ENCODE measurements around the gene CDK5RAP1. TPM values are rescaled to one million over a fixed set of nuclear protein-coding genes. Genes with fewer than 3 reads are reported as not detected.

The CDK5RAP1 gene
- polyA plus RNA-seq, 2 donors, result 19.5 to 29.2 TPM

- Histone ChIP-seq H3K36me3 (ENCODE audit: control insufficient read depth in 2 of 2, insufficient read depth in 2 of 2, low read length in 1 of 2) (peaks cover 10 to 16% of the 10 kb centered on the region in 2 donors), H3K27me3 (ENCODE audit: control insufficient read depth in 1 of 2, insufficient read depth in 2 of 2, low read length in 2 of 2) (no peaks in the 10 kb centered on the region), H3K4me3 (ENCODE audit: low read depth in 1 of 2, low read length in 2 of 2) (no peak overlapping the region), H3K9me3 (ENCODE audit: control insufficient read depth in 2 of 2, insufficient read depth in 1 of 2, low read depth in 1 of 2, low read length in 1 of 2) (no peaks in the 10 kb centered on the region), H3K4me1 (ENCODE audit: control insufficient read depth in 2 of 2, insufficient read depth in 2 of 2, low read length in 1 of 2) (no peaks in the 10 kb centered on the region), H3K27ac (ENCODE audit: low read depth in 2 of 2, low read length in 1 of 2) (no peak overlapping the region)
- 91 to 92% methylated on average over 8 of the region's 8 CpGs for WGBS, 2 donors
These were observed 31.0 kb downstream of the CDK5RAP1 start for GRCh38 chr20:33370291-33370690.

- no peak overlapping the region for H3K27ac ChIP-seq (ENCODE audit: low read depth in 2 of 2, low read length in 1 of 2)
- no peaks in the 10 kb centered on the region for H3K27me3 ChIP-seq (ENCODE audit: control insufficient read depth in 1 of 2, insufficient read depth in 2 of 2, low read length in 2 of 2)
- peaks cover 14 to 28% of the 10 kb centered on the region in 2 donors for H3K36me3 ChIP-seq (ENCODE audit: control insufficient read depth in 2 of 2, insufficient read depth in 2 of 2, low read length in 1 of 2)
- no peaks in the 10 kb centered on the region for H3K9me3 ChIP-seq (ENCODE audit: control insufficient read depth in 2 of 2, insufficient read depth in 1 of 2, low read depth in 1 of 2, low read length in 1 of 2)
- WGBS, 2 donors, result 85 to 91% methylated on average over 1 of the region's 1 CpG
- H3K4me1 ChIP-seq (ENCODE audit: control insufficient read depth in 2 of 2, insufficient read depth in 2 of 2, low read length in 1 of 2), result no peaks in the 10 kb centered on the region
- no peak overlapping the region for H3K4me3 ChIP-seq (ENCODE audit: low read depth in 1 of 2, low read length in 2 of 2)
These were observed 38.4 kb downstream of the CDK5RAP1 start for GRCh38 chr20:33362898-33363297.

GRCh38 chr20:33359399-33360261 is 41.7 kb downstream of the CDK5RAP1 start:
- Histone ChIP-seq H3K36me3 (ENCODE audit: control insufficient read depth in 2 of 2, insufficient read depth in 2 of 2, low read length in 1 of 2) (peaks cover 12 to 25% of the 10 kb centered on the region in 2 donors), H3K9me3 (ENCODE audit: control insufficient read depth in 2 of 2, insufficient read depth in 1 of 2, low read depth in 1 of 2, low read length in 1 of 2) (no peaks in the 10 kb centered on the region), H3K4me1 (ENCODE audit: control insufficient read depth in 2 of 2, insufficient read depth in 2 of 2, low read length in 1 of 2) (no peaks in the 10 kb centered on the region), H3K27ac (ENCODE audit: low read depth in 2 of 2, low read length in 1 of 2) (no peak overlapping the region), H3K4me3 (ENCODE audit: low read depth in 1 of 2, low read length in 2 of 2) (no peak overlapping the region), H3K27me3 (ENCODE audit: control insufficient read depth in 1 of 2, insufficient read depth in 2 of 2, low read length in 2 of 2) (no peaks in the 10 kb centered on the region)
- WGBS, 2 donors, result 82% methylated on average over 8 of the region's 8 CpGs

GRCh38 chr20:33353013-33353402 is 48.3 kb downstream of the CDK5RAP1 start:
- Histone ChIP-seq H3K27ac (ENCODE audit: low read depth in 2 of 2, low read length in 1 of 2) (no peak overlapping the region), H3K9me3 (ENCODE audit: control insufficient read depth in 2 of 2, insufficient read depth in 1 of 2, low read depth in 1 of 2, low read length in 1 of 2) (no peaks in the 10 kb centered on the region), H3K27me3 (ENCODE audit: control insufficient read depth in 1 of 2, insufficient read depth in 2 of 2, low read length in 2 of 2) (no peaks in the 10 kb centered on the region), H3K36me3 (ENCODE audit: control insufficient read depth in 2 of 2, insufficient read depth in 2 of 2, low read length in 1 of 2) (peaks cover 7 to 8% of the 10 kb centered on the region in 2 donors), H3K4me1 (ENCODE audit: control insufficient read depth in 2 of 2, insufficient read depth in 2 of 2, low read length in 1 of 2) (no peaks in the 10 kb centered on the region), H3K4me3 (ENCODE audit: low read depth in 1 of 2, low read length in 2 of 2) (no peak overlapping the region)
- 96% methylated on average over 4 of the region's 4 CpGs for WGBS, 2 donors

- no peaks in the 10 kb centered on the region for H3K27me3 ChIP-seq (ENCODE audit: control insufficient read depth in 1 of 2, insufficient read depth in 2 of 2, low read length in 2 of 2)
- 83 to 85% methylated on average over 16 of the region's 16 CpGs for WGBS, 2 donors
- H3K27ac ChIP-seq (ENCODE audit: low read depth in 2 of 2, low read length in 1 of 2), result no peak overlapping the region
- no peaks in the 10 kb centered on the region for H3K4me1 ChIP-seq (ENCODE audit: control insufficient read depth in 2 of 2, insufficient read depth in 2 of 2, low read length in 1 of 2)
- no peak overlapping the region for H3K4me3 ChIP-seq (ENCODE audit: low read depth in 1 of 2, low read length in 2 of 2)
- H3K9me3 ChIP-seq (ENCODE audit: control insufficient read depth in 2 of 2, insufficient read depth in 1 of 2, low read depth in 1 of 2, low read length in 1 of 2), result no peaks in the 10 kb centered on the region
- H3K36me3 ChIP-seq (ENCODE audit: control insufficient read depth in 2 of 2, insufficient read depth in 2 of 2, low read length in 1 of 2), result peaks cover 7 to 8% of the 10 kb centered on the region in 2 donors
These were observed 48.9 kb downstream of the CDK5RAP1 start for GRCh38 chr20:33352258-33353012.

- Histone ChIP-seq H3K4me1 (ENCODE audit: control insufficient read depth in 2 of 2, insufficient read depth in 2 of 2, low read length in 1 of 2) (no peaks in the 10 kb centered on the region), H3K27ac (ENCODE audit: low read depth in 2 of 2, low read length in 1 of 2) (no peak overlapping the region), H3K36me3 (ENCODE audit: control insufficient read depth in 2 of 2, insufficient read depth in 2 of 2, low read length in 1 of 2) (peaks cover 7 to 8% of the 10 kb centered on the region in 2 donors), H3K27me3 (ENCODE audit: control insufficient read depth in 1 of 2, insufficient read depth in 2 of 2, low read length in 2 of 2) (no peaks in the 10 kb centered on the region), H3K4me3 (ENCODE audit: low read depth in 1 of 2, low read length in 2 of 2) (no peak overlapping the region), H3K9me3 (ENCODE audit: control insufficient read depth in 2 of 2, insufficient read depth in 1 of 2, low read depth in 1 of 2, low read length in 1 of 2) (no peaks in the 10 kb centered on the region)
- WGBS, 2 donors, result 79 to 85% methylated on average over 3 of the region's 3 CpGs
These were observed 49.6 kb downstream of the CDK5RAP1 start for GRCh38 chr20:33351696-33352095.

- WGBS, 2 donors, result 94 to 96% methylated on average over 8 of the region's 8 CpGs
- Histone ChIP-seq H3K9me3 (ENCODE audit: control insufficient read depth in 2 of 2, insufficient read depth in 1 of 2, low read depth in 1 of 2, low read length in 1 of 2) (no peaks in the 10 kb centered on the region), H3K36me3 (ENCODE audit: control insufficient read depth in 2 of 2, insufficient read depth in 2 of 2, low read length in 1 of 2) (peaks cover 7 to 8% of the 10 kb centered on the region in 2 donors), H3K27ac (ENCODE audit: low read depth in 2 of 2, low read length in 1 of 2) (no peak overlapping the region), H3K4me3 (ENCODE audit: low read depth in 1 of 2, low read length in 2 of 2) (no peak overlapping the region), H3K4me1 (ENCODE audit: control insufficient read depth in 2 of 2, insufficient read depth in 2 of 2, low read length in 1 of 2) (no peaks in the 10 kb centered on the region), H3K27me3 (ENCODE audit: control insufficient read depth in 1 of 2, insufficient read depth in 2 of 2, low read length in 2 of 2) (no peaks in the 10 kb centered on the region)
These were observed 51.8 kb downstream of the CDK5RAP1 start for GRCh38 chr20:33349493-33349892.

- Histone ChIP-seq H3K4me1 (ENCODE audit: control insufficient read depth in 2 of 2, insufficient read depth in 2 of 2, low read length in 1 of 2) (no peaks in the 10 kb centered on the region), H3K4me3 (ENCODE audit: low read depth in 1 of 2, low read length in 2 of 2) (no peak overlapping the region), H3K27me3 (ENCODE audit: control insufficient read depth in 1 of 2, insufficient read depth in 2 of 2, low read length in 2 of 2) (no peaks in the 10 kb centered on the region), H3K36me3 (ENCODE audit: control insufficient read depth in 2 of 2, insufficient read depth in 2 of 2, low read length in 1 of 2) (peaks cover 0 to 8% of the 10 kb centered on the region in 2 donors), H3K27ac (ENCODE audit: low read depth in 2 of 2, low read length in 1 of 2) (no peak overlapping the region), H3K9me3 (ENCODE audit: control insufficient read depth in 2 of 2, insufficient read depth in 1 of 2, low read depth in 1 of 2, low read length in 1 of 2) (no peaks in the 10 kb centered on the region)
- 86 to 89% methylated on average over 11 of the region's 11 CpGs for WGBS, 2 donors
These were observed 53.0 kb downstream of the CDK5RAP1 start for GRCh38 chr20:33348136-33348937.

GRCh38 chr20:33345342-33345741 is 56.0 kb downstream of the CDK5RAP1 start:
- Histone ChIP-seq H3K4me1 (ENCODE audit: control insufficient read depth in 2 of 2, insufficient read depth in 2 of 2, low read length in 1 of 2) (no peaks in the 10 kb centered on the region), H3K27ac (ENCODE audit: low read depth in 2 of 2, low read length in 1 of 2) (no peak overlapping the region), H3K4me3 (ENCODE audit: low read depth in 1 of 2, low read length in 2 of 2) (no peak overlapping the region), H3K27me3 (ENCODE audit: control insufficient read depth in 1 of 2, insufficient read depth in 2 of 2, low read length in 2 of 2) (no peaks in the 10 kb centered on the region), H3K36me3 (ENCODE audit: control insufficient read depth in 2 of 2, insufficient read depth in 2 of 2, low read length in 1 of 2) (no peaks in the 10 kb centered on the region), H3K9me3 (ENCODE audit: control insufficient read depth in 2 of 2, insufficient read depth in 1 of 2, low read depth in 1 of 2, low read length in 1 of 2) (no peaks in the 10 kb centered on the region)
- 82 to 83% methylated on average over 9 of the region's 9 CpGs for WGBS, 2 donors
